Vagina (tissue), 2 donors: ENCODE measurements around the gene STK26.

Source experiments
- POLR2A ChIP-seq, 2 donors: fragments of 450-650 bp; IDR thresholded peaks; one replicate each; pipeline ENCODE4 v1.6.1; 2017; ENCODE audit warnings: antibody characterized with exemption in 2 of 2, mild to moderate bottlenecking in 2 of 2, moderate library complexity in 2 of 2
- POLR2AphosphoS5 ChIP-seq, 2 donors: sonication (generic); formaldehyde crosslinking; IDR thresholded peaks; one replicate each; pipeline ENCODE4 v1.9.0; 2017; ENCODE audit warnings: antibody characterized with exemption in 2 of 2, mild to moderate bottlenecking in 2 of 2, low read depth in 1 of 2; ENCODE audit not compliant: insufficient read depth in 1 of 2
- TF ChIP-seq, protein P1 (sequence below), 3 experiments: fragments of 450-650 bp in 2 of 3; fragments of 200-600 bp in 1 of 3; sonication (generic) in 1 of 3; IDR thresholded peaks; one replicate each; pipeline ENCODE4 v1.5.1; 2017 to 2019; ENCODE audit warnings: antibody characterized with exemption in 3 of 3, mild to moderate bottlenecking in 2 of 3, moderate library complexity in 2 of 3

DNA sequence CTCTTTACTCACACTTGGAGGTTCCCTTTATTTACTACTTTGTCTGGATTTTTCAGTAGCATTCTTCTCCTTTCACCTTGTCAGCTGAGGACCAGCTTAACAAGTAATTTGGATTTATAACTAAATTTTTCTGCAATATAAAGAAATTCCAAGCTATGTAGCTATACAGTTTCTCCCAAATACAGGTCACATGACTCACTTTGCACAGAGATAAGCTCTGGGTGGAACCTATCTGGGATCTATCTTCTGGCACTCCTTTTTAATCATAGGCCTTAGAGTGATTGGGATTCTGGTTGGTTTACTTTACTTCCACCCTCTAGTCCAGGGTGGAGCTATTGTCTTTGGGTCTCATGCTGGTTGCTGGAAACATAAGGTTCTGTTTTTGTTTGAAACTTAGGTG, 34.9 kb upstream of the STK26 start:
- TF ChIP-seq POLR2AphosphoS5 (IDR thresholded peaks at IDR 0.05; ENCODE audit: insufficient read depth in 1 of 2, low read depth in 1 of 2) (no peak), POLR2A (IDR thresholded peaks at IDR 0.05) (no peak)
- TF ChIP-seq, protein P1, sequence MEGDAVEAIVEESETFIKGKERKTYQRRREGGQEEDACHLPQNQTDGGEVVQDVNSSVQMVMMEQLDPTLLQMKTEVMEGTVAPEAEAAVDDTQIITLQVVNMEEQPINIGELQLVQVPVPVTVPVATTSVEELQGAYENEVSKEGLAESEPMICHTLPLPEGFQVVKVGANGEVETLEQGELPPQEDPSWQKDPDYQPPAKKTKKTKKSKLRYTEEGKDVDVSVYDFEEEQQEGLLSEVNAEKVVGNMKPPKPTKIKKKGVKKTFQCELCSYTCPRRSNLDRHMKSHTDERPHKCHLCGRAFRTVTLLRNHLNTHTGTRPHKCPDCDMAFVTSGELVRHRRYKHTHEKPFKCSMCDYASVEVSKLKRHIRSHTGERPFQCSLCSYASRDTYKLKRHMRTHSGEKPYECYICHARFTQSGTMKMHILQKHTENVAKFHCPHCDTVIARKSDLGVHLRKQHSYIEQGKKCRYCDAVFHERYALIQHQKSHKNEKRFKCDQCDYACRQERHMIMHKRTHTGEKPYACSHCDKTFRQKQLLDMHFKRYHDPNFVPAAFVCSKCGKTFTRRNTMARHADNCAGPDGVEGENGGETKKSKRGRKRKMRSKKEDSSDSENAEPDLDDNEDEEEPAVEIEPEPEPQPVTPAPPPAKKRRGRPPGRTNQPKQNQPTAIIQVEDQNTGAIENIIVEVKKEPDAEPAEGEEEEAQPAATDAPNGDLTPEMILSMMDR (IDR thresholded peaks at IDR 0.05), result no peak
